Gastroesophageal sphincter (tissue), 4 donors: Measurements from ENCODE around the gene CHKA. TPM values are rescaled to one million over a fixed set of nuclear protein-coding genes. Genes with fewer than 3 reads are reported as not detected.

Source experiments
- ATAC-seq: fragments of 150-250 bp; one replicate; pipeline ENCODE4 v1.9.1; 2016; ENCODE audit warnings: mild to moderate bottlenecking, moderate library complexity
- H3K27ac ChIP-seq, 4 donors: fragments of 200-600 bp; sonication (generic) in 3 of 4; 1 replicate in 3 of 4; 2 replicates in 1 of 4; pipeline ENCODE4 v1.5.1; 2016 to 2019
- H3K27me3 ChIP-seq: fragments of 200-600 bp; sonication (generic); one replicate; pipeline ENCODE4 v1.5.1; 2019
- H3K36me3 ChIP-seq, 2 donors: fragments of 200-600 bp; sonication (generic); one replicate each; pipeline ENCODE4 v1.5.1; 2019; ENCODE audit warnings: control low read depth in 1 of 2
- H3K4me1 ChIP-seq, 3 donors: fragments of 200-600 bp; sonication (generic); 1 replicate in 2 of 3; 2 replicates in 1 of 3; pipeline ENCODE4 v1.5.1; 2016 to 2019; ENCODE audit warnings: control low read depth in 2 of 3
- H3K4me3 ChIP-seq, 2 donors: fragments of 200-600 bp; sonication (generic); one replicate each; pipeline ENCODE4 v1.5.1; 2019; ENCODE audit warnings: mild to moderate bottlenecking in 1 of 2, moderate library complexity in 1 of 2
- H3K9me3 ChIP-seq, 3 donors: fragments of 200-600 bp; sonication (generic); one replicate each; pipeline ENCODE4 v1.5.1; 2017 to 2019; ENCODE audit warnings: control low read depth in 2 of 3
- EP300 ChIP-seq: sonication (generic); formaldehyde crosslinking; IDR thresholded peaks from one replicate; pipeline ENCODE4 v1.6.1; 2017; ENCODE audit warnings: antibody characterized with exemption, mild to moderate bottlenecking
- POLR2A ChIP-seq, 2 donors: fragments of 450-650 bp; IDR thresholded peaks; one replicate each; pipeline ENCODE4 v1.6.1; 2017; ENCODE audit warnings: antibody characterized with exemption in 2 of 2, mild to moderate bottlenecking in 2 of 2, moderate library complexity in 1 of 2
- POLR2AphosphoS5 ChIP-seq: sonication (generic); formaldehyde crosslinking; IDR thresholded peaks from one replicate; pipeline ENCODE4 v1.6.1; 2017; ENCODE audit warnings: antibody characterized with exemption
- WGBS, 2 donors: methylation state at CpG; one replicate each; pipeline ENCODE4 v1.1.5; 2018; ENCODE audit warnings: low coverage in 1 of 2; 5-methylcytosine and 5-hydroxymethylcytosine counted together
- total RNA-seq, 4 donors: library from RNA; depleted of rRNA; stranded (reverse); fragments of >200 nt; gene quantifications; one replicate each; pipeline ENCODE4 v1.1.0, GENCODE V29; 2016
- TF ChIP-seq, protein P1 (sequence below), 4 experiments: fragments of 200-600 bp in 2 of 4; fragments of 450-650 bp in 2 of 4; sonication (generic) in 1 of 4; IDR thresholded peaks; one replicate each; pipeline ENCODE4 v1.5.1; 2017 to 2019; ENCODE audit warnings: antibody characterized with exemption in 4 of 4, mild to moderate bottlenecking in 2 of 4, moderate library complexity in 2 of 4

The CHKA gene
- total RNA-seq, 4 donors from 2014 or later = 11.1 to 66.1 (median 33.9) TPM

DNA sequence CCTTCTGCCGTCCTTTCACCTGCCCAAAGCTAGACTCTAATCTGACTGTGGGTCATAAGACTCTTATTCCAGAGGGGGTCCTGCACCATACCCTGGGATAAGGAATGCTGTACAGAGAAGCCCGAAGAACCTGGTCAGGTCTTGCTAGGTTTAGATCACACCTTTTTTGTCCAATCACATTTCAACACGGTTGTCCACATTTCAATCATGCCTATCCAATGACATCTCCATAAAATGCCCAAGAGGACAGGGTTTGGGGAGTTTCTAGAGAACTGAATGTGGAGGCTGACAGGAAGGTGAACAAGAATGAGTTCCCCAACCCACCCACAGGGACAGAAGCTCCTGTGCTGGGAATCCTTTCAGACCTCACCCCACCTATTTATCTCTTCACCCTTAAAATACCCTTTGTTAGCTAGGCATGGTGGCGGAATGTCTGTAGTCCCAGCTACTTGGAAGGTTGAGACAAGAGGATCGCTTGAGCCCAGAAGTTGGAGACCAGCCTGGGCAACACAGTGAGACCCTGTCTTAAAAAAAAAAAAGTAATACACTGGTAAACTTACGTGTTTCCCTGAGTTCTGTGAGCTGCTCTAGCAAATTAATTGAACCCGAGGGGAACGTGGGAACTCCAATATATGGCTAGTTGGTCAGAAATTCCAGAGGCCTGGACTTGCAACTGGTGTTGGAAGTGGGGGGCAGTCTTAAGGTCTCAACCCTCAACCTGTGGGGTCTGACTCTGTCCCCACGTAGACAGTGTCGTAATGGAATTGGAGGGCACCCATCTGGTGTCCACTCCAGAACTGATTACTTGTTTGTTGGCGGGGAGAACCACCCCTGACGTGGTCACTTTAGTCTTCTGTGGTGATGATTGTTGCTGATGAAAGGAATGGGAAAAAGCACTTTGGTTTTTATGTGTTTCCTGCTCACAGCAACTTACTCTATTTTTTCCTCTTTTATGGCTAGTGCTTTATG lies 64.6 kb downstream of the CHKA start:
- no peak for ATAC-seq
- peaks cover 0 to 64% of the 10 kb centered on the region in 2 donors for H3K36me3 ChIP-seq
- H3K27me3 ChIP-seq = no peaks in the 10 kb centered on the region
- 88 to 89% methylated on average over 6 to 12 of the region's 12 CpGs for WGBS, 2 donors
- no peaks in the 10 kb centered on the region for H3K9me3 ChIP-seq
- no peak overlapping the region for H3K27ac ChIP-seq
- H3K4me1 ChIP-seq = no peaks in the 10 kb centered on the region
- H3K4me3 ChIP-seq = no peak overlapping the region
- TF ChIP-seq POLR2AphosphoS5 (no peak), POLR2A (IDR thresholded peaks at IDR 0.05) (no peak), EP300 (no peak)
- TF ChIP-seq, protein P1, sequence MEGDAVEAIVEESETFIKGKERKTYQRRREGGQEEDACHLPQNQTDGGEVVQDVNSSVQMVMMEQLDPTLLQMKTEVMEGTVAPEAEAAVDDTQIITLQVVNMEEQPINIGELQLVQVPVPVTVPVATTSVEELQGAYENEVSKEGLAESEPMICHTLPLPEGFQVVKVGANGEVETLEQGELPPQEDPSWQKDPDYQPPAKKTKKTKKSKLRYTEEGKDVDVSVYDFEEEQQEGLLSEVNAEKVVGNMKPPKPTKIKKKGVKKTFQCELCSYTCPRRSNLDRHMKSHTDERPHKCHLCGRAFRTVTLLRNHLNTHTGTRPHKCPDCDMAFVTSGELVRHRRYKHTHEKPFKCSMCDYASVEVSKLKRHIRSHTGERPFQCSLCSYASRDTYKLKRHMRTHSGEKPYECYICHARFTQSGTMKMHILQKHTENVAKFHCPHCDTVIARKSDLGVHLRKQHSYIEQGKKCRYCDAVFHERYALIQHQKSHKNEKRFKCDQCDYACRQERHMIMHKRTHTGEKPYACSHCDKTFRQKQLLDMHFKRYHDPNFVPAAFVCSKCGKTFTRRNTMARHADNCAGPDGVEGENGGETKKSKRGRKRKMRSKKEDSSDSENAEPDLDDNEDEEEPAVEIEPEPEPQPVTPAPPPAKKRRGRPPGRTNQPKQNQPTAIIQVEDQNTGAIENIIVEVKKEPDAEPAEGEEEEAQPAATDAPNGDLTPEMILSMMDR (IDR thresholded peaks at IDR 0.05) = no peak

DNA sequence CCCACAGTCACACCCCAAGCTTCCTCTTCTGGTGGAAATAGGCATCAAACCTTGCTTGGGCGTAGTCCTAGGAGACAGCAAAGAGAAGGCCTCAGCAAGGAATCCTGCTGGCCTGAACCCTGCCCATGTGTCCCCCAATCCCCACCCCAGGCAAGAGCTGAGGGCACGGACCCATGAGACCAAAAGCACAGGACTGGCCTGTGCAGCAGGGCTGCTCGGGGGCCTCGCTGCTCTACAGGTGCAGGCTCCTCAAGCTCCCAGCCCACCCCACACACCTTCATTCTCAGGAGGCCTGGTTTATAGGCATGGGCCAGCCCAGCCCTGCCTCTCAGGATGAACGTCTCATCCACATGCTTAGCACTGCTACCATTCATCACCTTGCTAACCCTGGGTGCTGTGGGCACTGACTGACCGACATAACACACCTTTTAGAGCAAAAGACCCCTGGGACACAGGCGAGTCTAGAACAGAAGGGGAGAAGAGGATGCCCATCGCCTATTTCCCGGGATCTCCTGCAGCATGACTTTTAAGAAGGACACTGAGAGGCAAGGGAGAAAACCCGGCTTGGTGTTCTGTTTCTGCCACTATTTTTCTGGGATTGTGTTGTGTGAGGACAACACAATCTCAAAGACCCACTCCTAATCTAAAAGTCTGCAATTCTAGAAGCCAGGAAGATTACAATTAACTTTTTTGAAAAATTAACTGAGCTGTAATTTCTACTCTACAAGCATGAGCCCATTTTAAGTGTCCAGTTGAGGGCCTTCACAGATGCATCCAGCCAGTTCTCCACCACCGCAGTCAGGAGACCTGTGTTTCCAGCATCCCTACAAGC lies 67.0 kb downstream of the CHKA start:
- Histone ChIP-seq H3K27me3 (no peaks in the 10 kb centered on the region), H3K4me3 (no peak overlapping the region), H3K36me3 (peaks cover 0 to 66% of the 10 kb centered on the region in 2 donors), H3K27ac (no peak overlapping the region), H3K9me3 (no peaks in the 10 kb centered on the region), H3K4me1 (no peaks in the 10 kb centered on the region)
- ATAC-seq = no peak
- TF ChIP-seq, protein P1 (IDR thresholded peaks at IDR 0.05) = no peak
- TF ChIP-seq POLR2A (IDR thresholded peaks at IDR 0.05) (no peak), POLR2AphosphoS5 (no peak), EP300 (no peak)
- 95 to 100% methylated on average over 3 to 4 of the region's 11 CpGs for WGBS, 2 donors

DNA sequence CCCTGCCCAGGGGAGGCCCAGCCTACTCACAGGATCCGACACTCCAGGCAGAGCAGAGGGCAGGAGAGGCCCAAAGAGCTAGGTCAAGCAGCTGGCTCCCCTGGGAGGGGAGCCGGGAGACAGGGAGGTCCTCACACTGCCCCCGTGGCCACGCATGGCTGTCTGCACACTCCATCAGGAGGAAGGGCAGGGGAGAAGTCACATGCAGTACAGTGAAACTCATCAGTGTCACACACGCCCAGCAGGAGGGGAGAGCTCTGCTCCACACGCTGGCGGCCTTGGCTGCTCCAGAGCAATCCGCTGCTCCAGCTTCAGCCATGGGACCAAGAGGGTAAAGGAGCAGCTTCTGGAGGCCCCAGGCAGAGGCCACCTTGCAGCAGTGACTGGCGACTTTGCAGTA lies 68.1 kb downstream of the CHKA start:
- WGBS, 2 donors = 20 to 100% methylated on average over 1 to 3 of the region's 9 CpGs
- no peak for TF ChIP-seq POLR2A (IDR thresholded peaks at IDR 0.05)
- TF ChIP-seq, protein P1 (IDR thresholded peaks at IDR 0.05) = no peak
- no peak for TF ChIP-seq POLR2AphosphoS5
- no peak for TF ChIP-seq EP300
- Histone ChIP-seq H3K4me3 (no peak overlapping the region), H3K4me1 (no peaks in the 10 kb centered on the region), H3K27me3 (no peaks in the 10 kb centered on the region), H3K9me3 (no peaks in the 10 kb centered on the region), H3K27ac (no peak overlapping the region), H3K36me3 (peaks cover 0 to 67% of the 10 kb centered on the region in 2 donors)
- no peak for ATAC-seq

DNA sequence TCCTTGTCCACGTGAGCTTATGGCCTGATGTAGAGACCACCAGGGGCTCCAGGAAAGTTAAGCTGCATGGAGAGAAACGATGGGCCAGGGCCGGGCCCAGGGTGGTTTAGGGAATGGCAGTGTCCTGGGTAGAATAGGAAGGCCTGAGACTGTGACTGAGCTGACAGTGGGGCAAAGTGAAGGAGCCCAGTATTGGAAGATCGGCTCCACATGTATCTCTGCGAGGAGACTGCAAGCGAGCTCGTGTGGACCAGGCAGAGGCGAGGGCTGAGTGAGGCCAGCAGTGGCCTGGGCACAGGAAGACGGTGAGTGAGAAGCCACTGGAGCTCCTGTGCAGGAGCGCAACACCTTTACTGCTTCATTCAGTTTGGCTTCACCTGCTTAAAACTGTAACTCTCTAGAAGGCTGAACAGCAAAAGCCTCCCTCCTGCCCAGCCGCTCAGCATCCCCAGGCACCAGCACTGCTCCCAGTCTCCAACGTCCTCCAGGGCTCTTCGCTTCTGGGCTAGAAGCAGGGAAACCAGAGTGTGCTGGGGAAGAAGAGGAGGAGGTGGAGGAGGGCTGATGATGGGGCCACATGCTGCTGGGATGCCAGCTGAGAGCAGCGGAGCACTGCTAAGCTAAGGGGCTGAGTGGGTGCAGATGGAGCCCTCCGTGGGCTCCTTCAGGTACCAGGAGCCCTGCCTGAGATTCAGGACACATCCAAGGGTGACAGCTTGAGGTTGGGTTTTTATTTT lies 68.9 kb downstream of the CHKA start:
- WGBS, 2 donors = 80 to 85% methylated on average over 1 to 12 of the region's 15 CpGs
- H3K36me3 ChIP-seq = peaks cover 0 to 67% of the 10 kb centered on the region in 2 donors
- ATAC-seq = no peak

More for the DNA sequence above, 68.9 kb downstream of the CHKA start:
- no peaks in the 10 kb centered on the region for H3K27me3 ChIP-seq
- no peaks in the 10 kb centered on the region for H3K9me3 ChIP-seq
- H3K27ac ChIP-seq = no peak overlapping the region
- H3K4me3 ChIP-seq = no peak overlapping the region
- H3K4me1 ChIP-seq = no peaks in the 10 kb centered on the region
- TF ChIP-seq, protein P1 (IDR thresholded peaks at IDR 0.05) = no peak
- TF ChIP-seq POLR2A (IDR thresholded peaks at IDR 0.05) = no peak
- no peak for TF ChIP-seq POLR2AphosphoS5
- TF ChIP-seq EP300 = no peak
